ENCODE measurements around the gene SLC16A3. TPM values are rescaled to one million over a fixed set of nuclear protein-coding genes. Genes with fewer than 3 reads are reported as not detected.

The SLC16A3 gene
- total and polyA plus RNA-seq, 2 of the 4 experiments (the other 2 are of a cell fraction) = 49.1 to 181 TPM

- no peak overlapping the region for H2BK20ac ChIP-seq (ENCODE audit: low read depth, low read length)
- DNase-seq (no peak), ATAC-seq (ENCODE audit: low read depth) (no peak)
- peak overlapping the region; percentile 93 for H3K4ac ChIP-seq (ENCODE audit: low read depth, low read length)
- H2AK5ac ChIP-seq (ENCODE audit: low read depth, low read length) = peak overlapping the region; percentile 77
- no peaks in the 10 kb centered on the region for H3K27me3 ChIP-seq (ENCODE audit: control insufficient read depth, insufficient read depth, low read length)
- ChIA-PET POLR2A (ENCODE audit: unreplicated experiment) (interaction anchor here (1.5 kb wide), 1 partner anchor 18 kb away, joined by 4 read pairs; no protein-coding TSS in a partner anchor), CTCF (no interaction called here)
- peaks cover 34% of the 10 kb centered on the region for H4K20me1 ChIP-seq (ENCODE audit: insufficient read depth, low read length)
- peak overlapping the region; percentile 57 for H3K9ac ChIP-seq (ENCODE audit: low read depth, low read length)
- peak overlapping the region; percentile 98 for H3K4me2 ChIP-seq (ENCODE audit: low read depth, low read length)
- peaks cover 18% of the 10 kb centered on the region for H3K4me1 ChIP-seq (ENCODE audit: control insufficient read depth, insufficient read depth, low read length)
- peaks cover 17% of the 10 kb centered on the region for H3K9me1 ChIP-seq (ENCODE audit: insufficient read depth, low read length)
- in situ Hi-C loops (cut with MboI; ENCODE audit: low sequenced_read_pairs) = no loop called here
- H2BK15ac ChIP-seq (ENCODE audit: low read depth, low read length) = peak overlapping the region; percentile 34; the same call in 1 of the 3 replicates
- H3K18ac ChIP-seq (ENCODE audit: low read depth, low read length) = no peak overlapping the region
- H2AFZ ChIP-seq (replicated peaks; ENCODE audit: low read length, poor library complexity) = peak overlapping the region; percentile 98
- no peaks in the 10 kb centered on the region for H3K9me3 ChIP-seq (ENCODE audit: control insufficient read depth, insufficient read depth, low read length)
- H3K14ac ChIP-seq (replicated peaks; ENCODE audit: low read depth, low read length) = peak overlapping the region; percentile 87
- peak overlapping the region; percentile 85 to 91 for H4K8ac ChIP-seq (ENCODE audit: low read depth in 2 of 2, low read length in 2 of 2)
- H3K56ac ChIP-seq (ENCODE audit: extremely low read depth, insufficient read depth, low read length) = no peak overlapping the region
- dilution Hi-C loops (cut with HindIII; ENCODE audit: low sequenced_read_pairs, unreplicated experiment) = no loop called here
- WGBS, 2 experiments (ENCODE audit: extremely low coverage in 2 of 2, insufficient read length in 1 of 2) = 61% methylated on average over 12 of the region's 27 CpGs; no CpG with 5 or more reads in 1 of the 2 experiments
- peak overlapping the region; percentile 99 for H3K4me3 ChIP-seq (ENCODE audit: insufficient read depth, low read depth, low read length)
- H3K27ac ChIP-seq (ENCODE audit: insufficient read depth, low read length) = no peak overlapping the region; the same call in 1 of the 2 replicates
- intact Hi-C loops (cut with micrococcal nuclease) = no loop called here
- H2AK9ac ChIP-seq (replicated peaks; ENCODE audit: low read depth, low read length, poor library complexity) = peak overlapping the region; percentile 96
- peak overlapping the region; percentile 77; the same call in 1 of the 2 replicates for H3K23ac ChIP-seq (ENCODE audit: low read depth, low read length)
- H2BK5ac ChIP-seq (ENCODE audit: low read depth, low read length, poor library complexity, severe bottlenecking) = no peak overlapping the region
- H3K79me1 ChIP-seq (ENCODE audit: low read depth in 1 of 2, low read length in 2 of 2) = peaks cover 2 to 33% of the 10 kb centered on the region in 2 experiments; a peak in 3 of 4 replicates
- no TSS peak for BruUV-seq (replicated peaks)
- peak overlapping the region; percentile 89 for H4K5ac ChIP-seq (ENCODE audit: low read depth, low read length)
- H2BK120ac ChIP-seq (ENCODE audit: low read depth, low read length) = peak overlapping the region; percentile 56; the same call in 1 of the 2 replicates
- H4K91ac ChIP-seq (ENCODE audit: insufficient read depth, low read depth, low read length) = peak overlapping the region; percentile 84
- H3K36me3 ChIP-seq (ENCODE audit: control insufficient read depth, insufficient read depth, low read length) = peaks cover 20% of the 10 kb centered on the region
- no peak for TF ChIP-seq MAZ (IDR thresholded peaks at IDR 0.05; ENCODE audit: borderline replicate concordance, low read depth, low read length)
- no peak for TF ChIP-seq USF2 (IDR thresholded peaks at IDR 0.05; ENCODE audit: low read depth, low read length)
- no peak for TF ChIP-seq CEBPB (IDR thresholded peaks at IDR 0.05; ENCODE audit: low read depth, low read length)
- TF ChIP-seq NFE2L2 (IDR thresholded peaks at IDR 0.05; ENCODE audit: low read depth, low read length) = no peak
- TF ChIP-seq BHLHE40 (IDR thresholded peaks at IDR 0.05; ENCODE audit: low read depth, low read length) = no peak
- no peak for TF ChIP-seq RFX5 (IDR thresholded peaks at IDR 0.05; ENCODE audit: low read depth, low read length)
- TF ChIP-seq SMC3 (IDR thresholded peaks at IDR 0.05; ENCODE audit: low read depth, low read length) = no peak
- TF ChIP-seq RAD21 (IDR thresholded peaks at IDR 0.05; ENCODE audit: low read length) = no peak
- no peak for TF ChIP-seq MAFK (IDR thresholded peaks at IDR 0.05; ENCODE audit: low read depth, low read length)
- no peak for TF ChIP-seq CTCF (conservative IDR thresholded peaks at IDR 0.05; ENCODE audit: low read depth, low read length)
- TF ChIP-seq ELK1 (IDR thresholded peaks at IDR 0.05; ENCODE audit: borderline replicate concordance, low read depth, low read length) = no peak
- no peak for TF ChIP-seq FOS (IDR thresholded peaks at IDR 0.05; ENCODE audit: low read depth, low read length)
- no peak for TF ChIP-seq CHD1 (IDR thresholded peaks at IDR 0.05; ENCODE audit: low read depth, low read length)
Observed at GRCh38 chr17:82274134-82275020, 45.5 kb downstream of the SLC16A3 start.
